Coronary artery (tissue), 2 donors: ENCODE results near the gene COL27A1.
A peak's percentile ranks its signal among the peaks of the same experiment; 100 is the strongest.

ENCODE experiments used
- DNase-seq: peaks from one replicate; pipeline ENCODE4 v3.0.0-alpha.2; 2017; ENCODE audit warnings: low spot score
- H3K27ac ChIP-seq, 2 donors: fragments of 200-600 bp; sonication (generic); one replicate each; pipeline ENCODE4 v1.5.1; 2016 to 2019
- H3K4me3 ChIP-seq: fragments of 200-600 bp; sonication (generic); 2 replicates; pipeline ENCODE4 v1.5.1; 2016; ENCODE audit warnings: mild to moderate bottlenecking, moderate library complexity
- CTCF ChIP-seq: fragments of 200-600 bp; sonication (generic); IDR thresholded peaks from one replicate; pipeline ENCODE4 v1.5.1; 2019; ENCODE audit warnings: antibody characterized with exemption

The COL27A1 gene

GRCh38 chr9:114169952-114170770, 14.8 kb downstream of the COL27A1 start:
- no peak for DNase-seq
- no peak for TF ChIP-seq CTCF
- Histone ChIP-seq H3K27ac (peak overlapping the region; percentile 3 to 42), H3K4me3 (no peak overlapping the region)

GRCh38 chr9:114170771-114171461, 15.6 kb downstream of the COL27A1 start:
- Histone ChIP-seq H3K27ac (peak overlapping the region; percentile 3 to 30), H3K4me3 (no peak overlapping the region)
- DNase-seq = no peak
- TF ChIP-seq CTCF = no peak

- no peak for DNase-seq
These were observed 16.2 kb downstream of the COL27A1 start for GRCh38 chr9:114171500-114171899.

GRCh38 chr9:114172981-114173833, 17.9 kb downstream of the COL27A1 start:
- DNase-seq = no peak
- Histone ChIP-seq H3K4me3 (no peak overlapping the region), H3K27ac (peak overlapping the region; percentile 15 to 69)
- no peak for TF ChIP-seq CTCF

More at GRCh38 chr9:114171500-114171899, 16.2 kb downstream of the COL27A1 start:
- Histone ChIP-seq H3K27ac (no peak overlapping the region), H3K4me3 (no peak overlapping the region)
- no peak for TF ChIP-seq CTCF

GRCh38 chr9:114174557-114174875, 19.2 kb downstream of the COL27A1 start:
- Histone ChIP-seq H3K27ac (peak overlapping the region; percentile 64 to 89), H3K4me3 (no peak overlapping the region)
- TF ChIP-seq CTCF = no peak
- no peak for DNase-seq

- H3K27ac ChIP-seq = peak overlapping the region; percentile 64 to 89
- DNase-seq = no peak
- H3K4me3 ChIP-seq = no peak overlapping the region
- no peak for TF ChIP-seq CTCF
These were observed 19.8 kb downstream of the COL27A1 start for GRCh38 chr9:114174876-114175771.
